MM.1S (cell line): ENCODE measurements around the gene C7orf33.
"Not testable (repeated sequence)": the region's sequence is repeated elsewhere in the genome, so short reads cannot be mapped to it uniquely, and the experiment has no call there.

Source experiments
- DNase-seq: peaks from one replicate; pipeline ENCODE4 v3.0.0-alpha.2; 2015
- H2AFZ ChIP-seq: fragments of 300-600 bp; sonication (generic); 2 replicates; pipeline ENCODE4 v1.6.0; 2016; ENCODE audit warnings: antibody characterized with exemption, low read length
- H3F3A ChIP-seq: fragments of 300-600 bp; sonication (generic); 2 replicates; pipeline ENCODE4 v1.6.1; 2016; ENCODE audit warnings: mild to moderate bottlenecking, antibody characterized with exemption, low read length, moderate library complexity, mixed read lengths; ENCODE audit not compliant: insufficient read depth
- H3K27ac ChIP-seq: fragments of 300-600 bp; sonication (generic); 2 replicates; pipeline ENCODE4 v1.5.1; 2016; ENCODE audit warnings: mild to moderate bottlenecking, low read length
- H3K27me3 ChIP-seq: fragments of 300-600 bp; sonication (generic); replicated peaks from 2 replicates; pipeline ENCODE4 v1.6.0; 2016; ENCODE audit warnings: low read length; ENCODE audit not compliant: insufficient read depth
- H3K36me3 ChIP-seq: fragments of 300-600 bp; sonication (generic); replicated peaks from 2 replicates; pipeline ENCODE4 v1.6.1; 2016; ENCODE audit warnings: mild to moderate bottlenecking, low read length, mixed read lengths; ENCODE audit not compliant: insufficient read depth
- H3K4me1 ChIP-seq: fragments of 300-600 bp; sonication (generic); 2 replicates; pipeline ENCODE4 v1.6.1; 2016; ENCODE audit warnings: low read length, mixed read lengths
- H3K4me2 ChIP-seq: fragments of 300-600 bp; sonication (generic); 2 replicates; pipeline ENCODE4 v1.6.0; 2016; ENCODE audit warnings: low read depth, low read length
- H3K4me3 ChIP-seq: fragments of 300-600 bp; sonication (generic); 2 replicates; pipeline ENCODE4 v1.5.1; 2016; ENCODE audit warnings: low read length, mixed read lengths
- H3K79me2 ChIP-seq: fragments of 300-600 bp; sonication (generic); 2 replicates; pipeline ENCODE4 v1.6.1; 2016; ENCODE audit warnings: mixed run types, low read length, mixed read lengths
- H3K9ac ChIP-seq: fragments of 300-600 bp; sonication (generic); 2 replicates; pipeline ENCODE4 v1.6.1; 2016; ENCODE audit warnings: low read length, mixed read lengths
- H3K9me2 ChIP-seq: fragments of 300-600 bp; sonication (generic); replicated peaks from 2 replicates; pipeline ENCODE4 v1.6.1; 2016; ENCODE audit warnings: mild to moderate bottlenecking, low read length, mixed read lengths; ENCODE audit not compliant: insufficient read depth
- H3K9me3 ChIP-seq: fragments of 300-600 bp; sonication (generic); replicated peaks from 2 replicates; pipeline ENCODE4 v1.6.1; 2016; ENCODE audit warnings: mild to moderate bottlenecking, low read length, mixed read lengths; ENCODE audit not compliant: insufficient read depth
- H4K20me1 ChIP-seq: fragments of 300-600 bp; sonication (generic); 2 replicates; pipeline ENCODE4 v1.6.1; 2016; ENCODE audit warnings: mild to moderate bottlenecking, low read length, moderate library complexity, mixed read lengths; ENCODE audit not compliant: insufficient read depth
- EZH2 ChIP-seq: fragments of 300-600 bp; sonication (generic); optimal IDR thresholded peaks from 2 replicates; pipeline ENCODE3; 2017; ENCODE audit warnings: low read depth, mild to moderate bottlenecking, antibody characterized with exemption, low read length, mixed read lengths
- EZH2phosphoT487 ChIP-seq: fragments of 300-600 bp; sonication (generic); IDR thresholded peaks from 2 replicates; pipeline ENCODE4 v1.6.1; 2018; ENCODE audit warnings: antibody characterized with exemption, low read length
- TF ChIP-seq, protein P1 (sequence below): fragments of 300-600 bp; sonication (generic); IDR thresholded peaks from 2 replicates; pipeline ENCODE4 v1.5.1; 2016; ENCODE audit warnings: antibody characterized with exemption, low read length, mixed read lengths

Gene C7orf33

DNA sequence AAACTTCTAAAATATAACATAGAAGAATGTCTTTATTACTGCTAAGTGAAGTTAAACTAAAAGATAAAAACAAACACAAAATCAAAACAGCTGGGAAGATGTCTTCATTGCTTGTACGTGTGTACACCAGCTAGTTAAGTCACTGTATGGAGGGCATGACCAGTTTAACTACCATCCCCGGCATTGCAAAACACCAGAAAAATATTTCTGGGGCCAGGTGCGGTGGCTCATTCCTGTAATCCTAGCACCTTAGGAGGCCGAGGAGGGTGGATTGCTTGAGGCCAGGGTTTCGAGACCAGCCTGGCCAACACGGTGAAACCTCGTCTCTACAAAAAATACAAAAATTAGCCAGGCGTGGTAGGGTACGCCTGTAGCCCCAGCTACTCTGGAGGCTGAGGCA lies 19.2 kb upstream of the C7orf33 start:
- no peaks in the 10 kb centered on the region for H3K9me3 ChIP-seq
- 0 out of 2 replicates have a peak, but pooled peaks cover 4% of the 10 kb centered on the region for H3F3A ChIP-seq
- no peaks in the 10 kb centered on the region for H3K9me2 ChIP-seq
- no peaks in the 10 kb centered on the region for H4K20me1 ChIP-seq
- no peak overlapping the region for H2AFZ ChIP-seq
- H3K4me1 ChIP-seq: peaks cover 7% of the 10 kb centered on the region
- no peak overlapping the region for H3K27ac ChIP-seq
- DNase-seq: no peak
- H3K36me3 ChIP-seq: no peaks in the 10 kb centered on the region
- H3K9ac ChIP-seq: no peak overlapping the region
- H3K4me2 ChIP-seq: no peak overlapping the region
- no peaks in the 10 kb centered on the region for H3K27me3 ChIP-seq
- no peak for TF ChIP-seq EZH2
- TF ChIP-seq, protein P1, sequence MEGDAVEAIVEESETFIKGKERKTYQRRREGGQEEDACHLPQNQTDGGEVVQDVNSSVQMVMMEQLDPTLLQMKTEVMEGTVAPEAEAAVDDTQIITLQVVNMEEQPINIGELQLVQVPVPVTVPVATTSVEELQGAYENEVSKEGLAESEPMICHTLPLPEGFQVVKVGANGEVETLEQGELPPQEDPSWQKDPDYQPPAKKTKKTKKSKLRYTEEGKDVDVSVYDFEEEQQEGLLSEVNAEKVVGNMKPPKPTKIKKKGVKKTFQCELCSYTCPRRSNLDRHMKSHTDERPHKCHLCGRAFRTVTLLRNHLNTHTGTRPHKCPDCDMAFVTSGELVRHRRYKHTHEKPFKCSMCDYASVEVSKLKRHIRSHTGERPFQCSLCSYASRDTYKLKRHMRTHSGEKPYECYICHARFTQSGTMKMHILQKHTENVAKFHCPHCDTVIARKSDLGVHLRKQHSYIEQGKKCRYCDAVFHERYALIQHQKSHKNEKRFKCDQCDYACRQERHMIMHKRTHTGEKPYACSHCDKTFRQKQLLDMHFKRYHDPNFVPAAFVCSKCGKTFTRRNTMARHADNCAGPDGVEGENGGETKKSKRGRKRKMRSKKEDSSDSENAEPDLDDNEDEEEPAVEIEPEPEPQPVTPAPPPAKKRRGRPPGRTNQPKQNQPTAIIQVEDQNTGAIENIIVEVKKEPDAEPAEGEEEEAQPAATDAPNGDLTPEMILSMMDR: no peak
- no peak for TF ChIP-seq EZH2phosphoT487
- H3K4me3 ChIP-seq: no peak overlapping the region
- no peaks in the 10 kb centered on the region for H3K79me2 ChIP-seq

DNA sequence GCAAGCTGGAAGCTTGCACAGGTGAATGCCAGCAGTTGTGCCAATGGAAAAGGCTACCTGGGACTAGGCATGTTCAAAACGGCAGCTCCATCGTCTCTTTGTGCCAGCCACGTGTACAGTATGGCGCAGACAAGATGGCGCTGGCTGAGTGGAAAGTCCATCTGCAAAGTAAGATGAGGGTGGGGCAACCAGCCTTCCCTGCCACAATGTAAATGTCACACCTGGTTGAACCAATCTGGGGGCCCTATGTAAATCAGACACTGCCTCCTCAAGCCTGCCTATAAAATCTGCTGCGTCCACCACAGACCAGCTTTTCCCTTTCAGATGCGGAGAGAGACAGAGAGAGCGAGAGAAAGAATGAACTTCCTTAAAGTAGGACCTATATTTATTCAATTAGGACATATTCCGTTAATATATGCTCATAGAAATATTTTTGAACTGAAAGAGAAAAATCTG lies 18.5 kb upstream of the C7orf33 start:
- H3K36me3 ChIP-seq: no peaks in the 10 kb centered on the region
- no peaks in the 10 kb centered on the region for H3K27me3 ChIP-seq
- 0 out of 2 replicates have a peak, but pooled peaks cover 4% of the 10 kb centered on the region for H3F3A ChIP-seq
- H3K9ac ChIP-seq: no peak overlapping the region
- TF ChIP-seq EZH2phosphoT487 (no peak), EZH2 (no peak)
- TF ChIP-seq, protein P1: no peak
- no peak overlapping the region for H3K4me2 ChIP-seq
- no peaks in the 10 kb centered on the region for H3K79me2 ChIP-seq
- peaks cover 10% of the 10 kb centered on the region for H3K4me1 ChIP-seq
- H3K9me2 ChIP-seq: no peaks in the 10 kb centered on the region
- no peak overlapping the region for H3K27ac ChIP-seq
- no peak overlapping the region for H3K4me3 ChIP-seq
- no peaks in the 10 kb centered on the region for H3K9me3 ChIP-seq
- no peak overlapping the region for H2AFZ ChIP-seq
- no peaks in the 10 kb centered on the region for H4K20me1 ChIP-seq
- peak; percentile 5 for DNase-seq

DNA sequence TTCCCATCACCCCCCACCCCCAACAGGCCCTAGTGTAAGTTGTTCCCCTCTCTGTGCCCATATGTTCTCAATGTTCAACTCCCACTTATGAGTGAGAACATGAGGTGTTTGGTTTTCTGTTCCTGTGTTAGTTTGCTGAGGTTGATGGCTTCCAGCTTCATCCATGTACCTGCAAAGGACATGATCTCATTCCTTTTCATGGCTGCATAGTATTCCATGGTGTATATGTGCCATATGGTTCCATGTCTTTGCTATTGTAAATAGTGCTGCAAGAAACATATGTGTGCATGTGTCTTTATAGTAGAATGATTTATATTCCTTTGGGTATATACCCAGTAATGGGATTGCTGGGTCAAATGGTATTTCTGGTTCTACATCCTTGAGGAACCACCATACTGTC lies 17.0 kb upstream of the C7orf33 start:
- not testable (repeated sequence) for H4K20me1 ChIP-seq, H3K4me2 ChIP-seq, DNase-seq, H3K27ac ChIP-seq, H3K27me3 ChIP-seq, H3K9me2 ChIP-seq, H3F3A ChIP-seq, H3K9ac ChIP-seq, H3K9me3 ChIP-seq, H3K79me2 ChIP-seq, H3K4me3 ChIP-seq, H3K36me3 ChIP-seq, H2AFZ ChIP-seq
- H3K4me1 ChIP-seq: peaks cover 10% of the 10 kb centered on the region

DNA sequence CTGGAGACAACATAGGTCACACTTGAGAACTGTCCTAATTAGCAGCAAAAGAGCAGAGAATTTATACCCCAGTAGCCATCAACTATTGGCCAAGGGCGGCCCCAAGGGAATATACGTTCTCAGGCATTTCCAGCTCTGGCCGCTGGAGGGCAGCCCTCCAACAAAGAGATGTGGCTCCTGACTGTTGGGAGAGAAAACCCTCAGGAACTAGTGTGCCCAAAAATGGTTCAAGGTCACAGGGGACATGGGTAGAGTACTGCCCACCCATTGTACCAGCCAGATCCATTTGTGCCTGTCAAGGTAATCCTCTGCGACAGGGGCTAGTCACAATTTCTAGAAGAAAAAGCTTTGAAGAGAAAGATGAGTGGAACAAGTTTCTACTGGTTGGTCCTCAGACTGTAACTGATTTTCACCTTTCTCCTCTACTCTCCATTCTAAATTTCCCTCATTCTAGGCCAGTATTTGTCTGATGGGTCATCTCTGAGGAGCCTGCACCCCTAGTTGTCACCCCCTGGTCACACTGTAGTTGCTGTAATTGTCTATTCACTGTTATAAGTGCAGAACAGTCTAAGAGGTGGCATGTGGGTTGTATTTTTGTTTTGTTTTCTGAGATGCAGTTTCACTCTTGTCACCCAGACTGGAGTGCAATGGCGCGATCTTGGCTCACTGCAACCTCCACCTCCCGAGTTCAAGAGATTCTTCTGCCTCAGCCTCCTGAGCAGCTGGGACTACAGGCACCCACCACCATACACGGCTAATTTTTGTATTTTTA lies 14.7 kb upstream of the C7orf33 start:
- Histone ChIP-seq H3K4me2 (peak overlapping the region; percentile 56), H3K4me3 (peak overlapping the region; percentile 8; the same call in 1 of the 2 replicates), H3K9me3 (no peaks in the 10 kb centered on the region), H4K20me1 (no peaks in the 10 kb centered on the region), H3F3A (0 out of 2 replicates have a peak, but pooled peaks cover 4% of the 10 kb centered on the region), H3K27ac (peak overlapping the region; percentile 16; the same call in 1 of the 2 replicates), H3K4me1 (peaks cover 10% of the 10 kb centered on the region), H3K79me2 (no peaks in the 10 kb centered on the region), H3K9me2 (no peaks in the 10 kb centered on the region), H3K27me3 (no peaks in the 10 kb centered on the region), H3K9ac (peak overlapping the region; percentile 9; the same call in 1 of the 2 replicates), H2AFZ (peak overlapping the region; percentile 64), H3K36me3 (no peaks in the 10 kb centered on the region)
- peak; percentile 85 for DNase-seq
- TF ChIP-seq, protein P1: peak; percentile 99
- TF ChIP-seq EZH2 (no peak), EZH2phosphoT487 (no peak)
